ENCODE data around the gene NAT8L.

NAT8L gene

GRCh38 chr4:2062168-2062807 lies 3.2 kb downstream of the NAT8L start:
- DNase-seq (ENCODE audit: low read depth, low spot score) = no peak
- no peak overlapping the region for H3K4me3 ChIP-seq (ENCODE audit: low read length)

- no peak overlapping the region for H3K4me3 ChIP-seq (ENCODE audit: low read length)
- DNase-seq (ENCODE audit: low read depth, low spot score) = no peak
Observed at GRCh38 chr4:2062808-2063524, 3.8 kb downstream of the NAT8L start.

DNA sequence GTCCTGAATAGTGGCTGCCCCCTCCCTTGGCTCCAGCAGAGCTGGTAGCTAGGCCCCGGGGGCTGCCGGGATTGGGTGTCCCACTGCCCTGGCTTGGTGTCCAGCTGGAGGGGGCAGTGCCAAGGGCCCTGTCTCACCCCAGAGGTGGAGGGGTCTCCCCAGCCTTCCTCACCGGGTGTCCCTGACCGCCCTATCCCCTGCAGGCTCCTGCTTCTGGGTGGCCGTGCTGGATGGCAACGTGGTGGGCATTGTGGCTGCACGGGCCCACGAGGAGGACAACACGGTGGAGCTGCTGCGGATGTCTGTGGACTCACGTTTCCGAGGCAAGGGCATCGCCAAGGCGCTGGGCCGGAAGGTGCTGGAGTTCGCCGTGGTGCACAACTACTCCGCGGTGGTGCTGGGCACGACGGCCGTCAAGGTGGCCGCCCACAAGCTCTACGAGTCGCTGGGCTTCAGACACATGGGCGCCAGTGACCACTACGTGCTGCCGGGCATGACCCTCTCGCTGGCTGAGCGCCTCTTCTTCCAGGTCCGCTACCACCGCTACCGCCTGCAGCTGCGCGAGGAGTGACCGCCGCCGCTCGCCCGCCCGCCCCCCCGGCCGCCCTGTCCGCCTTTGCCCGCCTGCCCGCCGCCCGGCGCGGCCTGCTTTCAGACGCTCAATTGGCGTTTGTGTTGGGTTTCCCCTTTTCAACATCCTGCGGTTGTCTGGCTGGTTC lies 4.6 kb downstream of the NAT8L start:
- H3K4me3 ChIP-seq (ENCODE audit: low read length) = no peak overlapping the region
- DNase-seq (ENCODE audit: low read depth, low spot score) = no peak

- H3K4me3 ChIP-seq (ENCODE audit: low read length) = no peak overlapping the region
- DNase-seq (ENCODE audit: low read depth, low spot score) = no peak
Observed at GRCh38 chr4:2064276-2064991, 5.3 kb downstream of the NAT8L start.

- H3K4me3 ChIP-seq (ENCODE audit: low read length) = no peak overlapping the region
- no peak for DNase-seq (ENCODE audit: low read depth, low spot score)
Observed at GRCh38 chr4:2065106-2065930, 6.2 kb downstream of the NAT8L start.

- no peak for DNase-seq (ENCODE audit: low read depth, low spot score)
- H3K4me3 ChIP-seq (ENCODE audit: low read length) = no peak overlapping the region
Observed at GRCh38 chr4:2066011-2066551, 7.0 kb downstream of the NAT8L start.

DNA sequence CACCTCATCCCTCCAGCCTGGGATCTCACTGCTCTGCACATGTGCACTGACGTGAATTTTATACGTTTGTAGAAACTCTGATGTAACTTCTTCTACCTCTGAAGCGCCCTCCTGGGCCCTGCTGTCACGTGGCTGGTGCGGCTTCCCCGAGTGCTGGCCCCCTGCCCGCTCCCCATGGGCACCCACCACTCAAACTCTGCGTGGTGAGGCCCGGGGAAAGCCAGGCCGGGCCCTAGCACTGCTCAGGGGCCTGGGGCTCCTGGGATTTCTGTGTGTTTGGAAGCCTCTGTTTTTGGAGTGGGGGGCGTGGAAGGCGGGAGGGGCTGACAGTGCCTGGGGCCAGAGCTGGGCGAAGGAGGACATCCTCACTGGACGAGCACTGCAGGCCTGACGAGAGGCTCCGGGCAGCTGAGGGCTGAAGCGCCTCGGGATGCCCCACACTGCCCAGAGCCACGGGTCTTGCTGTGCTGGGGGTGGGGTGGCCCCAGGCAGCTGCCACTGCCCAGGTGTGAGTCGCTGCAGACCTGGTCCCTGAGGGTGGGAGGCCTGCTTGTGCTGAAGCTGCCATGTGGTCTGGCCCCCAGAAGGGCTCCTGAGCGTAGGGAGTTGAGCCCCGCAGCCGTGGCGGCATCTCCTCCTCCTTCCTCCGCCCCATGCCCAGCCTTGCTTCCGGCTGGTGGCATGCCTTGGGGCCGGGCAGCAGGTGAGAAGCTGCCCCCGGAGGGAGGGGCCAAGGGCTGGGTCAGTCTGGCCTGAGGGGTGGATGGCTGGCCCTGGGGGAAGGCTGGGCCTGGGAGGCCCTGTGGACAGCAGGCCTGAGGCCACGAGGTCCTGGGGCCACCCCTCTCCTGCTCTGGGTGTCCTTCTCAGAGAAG lies 7.7 kb downstream of the NAT8L start:
- no peak for DNase-seq (ENCODE audit: low read depth, low spot score)
- H3K4me3 ChIP-seq (ENCODE audit: low read length) = no peak overlapping the region

- no peak for DNase-seq (ENCODE audit: low read depth, low spot score)
- no peak overlapping the region for H3K4me3 ChIP-seq (ENCODE audit: low read length)
Observed at GRCh38 chr4:2067446-2068197, 8.5 kb downstream of the NAT8L start.

GRCh38 chr4:2068198-2068470 lies 9.0 kb downstream of the NAT8L start:
- no peak overlapping the region for H3K4me3 ChIP-seq (ENCODE audit: low read length)
- DNase-seq (ENCODE audit: low read depth, low spot score) = no peak

DNA sequence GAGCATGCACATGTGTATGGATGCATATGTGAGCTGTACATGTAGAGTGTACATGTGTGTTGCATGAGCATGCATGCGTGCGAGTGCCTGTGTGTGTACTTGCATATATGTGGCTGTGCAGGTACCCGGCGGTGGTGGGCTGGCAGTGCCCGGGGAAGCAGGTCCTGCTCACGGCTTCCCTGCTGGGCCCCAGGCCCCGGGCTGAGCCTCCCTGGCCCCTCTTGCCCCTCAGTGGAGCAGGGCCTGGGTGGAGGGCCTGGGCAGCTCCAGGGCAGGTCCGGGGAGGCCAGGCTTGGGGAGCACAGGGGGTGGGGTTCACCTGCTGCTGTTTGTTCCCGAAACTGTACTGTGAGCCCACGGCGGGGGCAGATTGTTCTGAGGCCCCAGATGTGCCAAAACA lies 9.4 kb downstream of the NAT8L start:
- no peak overlapping the region for H3K4me3 ChIP-seq (ENCODE audit: low read length)
- no peak for DNase-seq (ENCODE audit: low read depth, low spot score)

- DNase-seq (ENCODE audit: low read depth, low spot score) = no peak
- no peak overlapping the region for H3K4me3 ChIP-seq (ENCODE audit: low read length)
Observed at GRCh38 chr4:2069161-2069971, 10.2 kb downstream of the NAT8L start.

GRCh38 chr4:2069986-2070385 lies 10.9 kb downstream of the NAT8L start:
- H3K4me3 ChIP-seq (ENCODE audit: low read length) = no peak overlapping the region
- no peak for DNase-seq (ENCODE audit: low read depth, low spot score)

- DNase-seq (ENCODE audit: low read depth, low spot score) = no peak
- no peak overlapping the region for H3K4me3 ChIP-seq (ENCODE audit: low read length)
Observed at GRCh38 chr4:2070421-2071251, 11.5 kb downstream of the NAT8L start.

- DNase-seq (ENCODE audit: low read depth, low spot score) = no peak
- no peak overlapping the region for H3K4me3 ChIP-seq (ENCODE audit: low read length)
Observed at GRCh38 chr4:2071252-2071911, 12.3 kb downstream of the NAT8L start.
